SW 1271 (cell line): ENCODE results near the gene CYP26C1.

Source experiments
- DNase-seq, 2 experiments: peaks; one replicate each; lab custom pipeline; 2025; lab: John Stamatoyannopoulos, UW

Gene CYP26C1

GRCh38 chr10:93113042-93113441, 52.4 kb downstream of the CYP26C1 start:
- no peak for DNase-seq

- peak in 1 of 2 experiments; percentile 14 for DNase-seq
Measured at GRCh38 chr10:93115661-93116383, 55.2 kb downstream of the CYP26C1 start.
